ENCODE results near the gene KCNG1. TPM values are rescaled to one million over a fixed set of nuclear protein-coding genes. Genes with fewer than 3 reads are reported as not detected.

The KCNG1 gene
- total and polyA plus RNA-seq, 2 of the 8 experiments (the other 6 are each of a cell fraction or from before 2014, with no cell fraction given), result 16.0 to 18.0 TPM

DNA sequence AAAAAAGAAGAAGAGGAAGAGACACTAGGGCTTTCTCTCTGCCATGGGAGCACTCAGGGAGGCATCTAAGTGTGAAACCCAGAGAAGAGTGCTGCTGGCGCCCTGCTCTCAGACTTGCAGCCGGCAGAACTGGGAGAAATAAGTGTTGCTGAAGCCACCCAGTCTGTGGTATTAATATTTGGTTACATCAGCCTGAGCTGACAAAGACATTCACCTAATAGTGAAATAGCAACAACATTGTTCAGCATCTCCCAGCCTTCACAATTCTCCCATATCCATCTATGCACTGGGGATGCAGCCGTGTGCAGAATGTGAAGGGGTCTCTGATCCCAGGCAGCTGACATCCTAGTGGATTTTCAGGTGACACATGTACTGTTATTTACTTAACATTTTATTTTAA is 12.0 kb downstream of the KCNG1 start (continued):
- TF ChIP-seq NANOG (IDR thresholded peaks at IDR 0.05; ENCODE audit: insufficient read depth, low read depth, low read length, poor library complexity, severe bottlenecking) (no peak), SUZ12 (IDR thresholded peaks at IDR 0.05; ENCODE audit: low read length) (no peak), BRCA1 (IDR thresholded peaks at IDR 0.05; ENCODE audit: low read depth, low read length) (no peak), HDAC6 (IDR thresholded peaks at IDR 0.05; ENCODE audit: low read depth, low read length) (no peak), TAF1 (IDR thresholded peaks at IDR 0.05; ENCODE audit: low read depth, low read length) (no peak), CREB1 (IDR thresholded peaks at IDR 0.05) (no peak)
- TF ChIP-seq, protein P1, sequence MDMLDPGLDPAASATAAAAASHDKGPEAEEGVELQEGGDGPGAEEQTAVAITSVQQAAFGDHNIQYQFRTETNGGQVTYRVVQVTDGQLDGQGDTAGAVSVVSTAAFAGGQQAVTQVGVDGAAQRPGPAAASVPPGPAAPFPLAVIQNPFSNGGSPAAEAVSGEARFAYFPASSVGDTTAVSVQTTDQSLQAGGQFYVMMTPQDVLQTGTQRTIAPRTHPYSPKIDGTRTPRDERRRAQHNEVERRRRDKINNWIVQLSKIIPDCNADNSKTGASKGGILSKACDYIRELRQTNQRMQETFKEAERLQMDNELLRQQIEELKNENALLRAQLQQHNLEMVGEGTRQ (IDR thresholded peaks at IDR 0.05; ENCODE audit: low read length), result no peak

Measured in H1 (cell line).